Lower leg skin (tissue), 4 donors: ENCODE data around the gene ZSWIM8. TPM values are rescaled to one million over a fixed set of nuclear protein-coding genes. Genes with fewer than 3 reads are reported as not detected.

ENCODE experiments used
- DNase-seq, 2 donors: peaks; one replicate each; pipeline ENCODE4 v3.0.0-alpha.2; 2019; ENCODE audit warnings: low spot score in 2 of 2
- H3K4me3 ChIP-seq: fragments of 200-600 bp; sonication (generic); 2 replicates; pipeline ENCODE4 v1.5.1; 2017; ENCODE audit warnings: mild to moderate bottlenecking, low read depth; ENCODE audit not compliant: poor library complexity, severe bottlenecking
- POLR2A ChIP-seq, 2 donors: fragments of 450-650 bp; IDR thresholded peaks; one replicate each; pipeline ENCODE4 v1.6.1; 2016 to 2017; ENCODE audit warnings: antibody characterized with exemption in 2 of 2, mild to moderate bottlenecking in 1 of 2, moderate library complexity in 1 of 2
- WGBS, 2 donors: methylation state at CpG; one replicate each; pipeline ENCODE4 v1.1.5; 2018; 5-methylcytosine and 5-hydroxymethylcytosine counted together
- intact Hi-C: fragments of 100-400 bp; cut with DNase I; formaldehyde crosslinking; loops from one replicate; pipeline ENCODE4 v1.15.0; 2023; ENCODE audit warnings: low total_unique reads
- total RNA-seq, 4 donors: library from RNA; depleted of rRNA; stranded (reverse); fragments of >200 nt; gene quantifications; one replicate each; pipeline ENCODE4 v1.1.0, GENCODE V29; 2016
- TF ChIP-seq, protein P1 (sequence below), 3 donors: fragments of 450-650 bp; IDR thresholded peaks; one replicate each; pipeline ENCODE4 v1.5.1; 2016; ENCODE audit warnings: antibody characterized with exemption in 3 of 3, mild to moderate bottlenecking in 3 of 3, moderate library complexity in 2 of 3

Gene ZSWIM8
- total RNA-seq, 4 donors from 2014 or later = 99.0 to 262 (median 108) TPM

- no peak for DNase-seq
- TF ChIP-seq, protein P1, sequence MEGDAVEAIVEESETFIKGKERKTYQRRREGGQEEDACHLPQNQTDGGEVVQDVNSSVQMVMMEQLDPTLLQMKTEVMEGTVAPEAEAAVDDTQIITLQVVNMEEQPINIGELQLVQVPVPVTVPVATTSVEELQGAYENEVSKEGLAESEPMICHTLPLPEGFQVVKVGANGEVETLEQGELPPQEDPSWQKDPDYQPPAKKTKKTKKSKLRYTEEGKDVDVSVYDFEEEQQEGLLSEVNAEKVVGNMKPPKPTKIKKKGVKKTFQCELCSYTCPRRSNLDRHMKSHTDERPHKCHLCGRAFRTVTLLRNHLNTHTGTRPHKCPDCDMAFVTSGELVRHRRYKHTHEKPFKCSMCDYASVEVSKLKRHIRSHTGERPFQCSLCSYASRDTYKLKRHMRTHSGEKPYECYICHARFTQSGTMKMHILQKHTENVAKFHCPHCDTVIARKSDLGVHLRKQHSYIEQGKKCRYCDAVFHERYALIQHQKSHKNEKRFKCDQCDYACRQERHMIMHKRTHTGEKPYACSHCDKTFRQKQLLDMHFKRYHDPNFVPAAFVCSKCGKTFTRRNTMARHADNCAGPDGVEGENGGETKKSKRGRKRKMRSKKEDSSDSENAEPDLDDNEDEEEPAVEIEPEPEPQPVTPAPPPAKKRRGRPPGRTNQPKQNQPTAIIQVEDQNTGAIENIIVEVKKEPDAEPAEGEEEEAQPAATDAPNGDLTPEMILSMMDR (IDR thresholded peaks at IDR 0.05) = no peak
- TF ChIP-seq POLR2A (IDR thresholded peaks at IDR 0.05) = no peak
- intact Hi-C loops = no loop called here
- 90% methylated on average over 19 of the region's 19 CpGs for WGBS, 2 donors
- H3K4me3 ChIP-seq = no peak overlapping the region
These were observed 12.1 kb downstream of the ZSWIM8 start for GRCh38 chr10:73797324-73798025.

GRCh38 chr10:73798087-73798486 lies 12.7 kb downstream of the ZSWIM8 start:
- no peak for DNase-seq
- no peak for TF ChIP-seq POLR2A (IDR thresholded peaks at IDR 0.05)
- WGBS, 2 donors = 91% methylated on average over 6 of the region's 6 CpGs
- intact Hi-C loops = no loop called here
- H3K4me3 ChIP-seq = no peak overlapping the region

DNA sequence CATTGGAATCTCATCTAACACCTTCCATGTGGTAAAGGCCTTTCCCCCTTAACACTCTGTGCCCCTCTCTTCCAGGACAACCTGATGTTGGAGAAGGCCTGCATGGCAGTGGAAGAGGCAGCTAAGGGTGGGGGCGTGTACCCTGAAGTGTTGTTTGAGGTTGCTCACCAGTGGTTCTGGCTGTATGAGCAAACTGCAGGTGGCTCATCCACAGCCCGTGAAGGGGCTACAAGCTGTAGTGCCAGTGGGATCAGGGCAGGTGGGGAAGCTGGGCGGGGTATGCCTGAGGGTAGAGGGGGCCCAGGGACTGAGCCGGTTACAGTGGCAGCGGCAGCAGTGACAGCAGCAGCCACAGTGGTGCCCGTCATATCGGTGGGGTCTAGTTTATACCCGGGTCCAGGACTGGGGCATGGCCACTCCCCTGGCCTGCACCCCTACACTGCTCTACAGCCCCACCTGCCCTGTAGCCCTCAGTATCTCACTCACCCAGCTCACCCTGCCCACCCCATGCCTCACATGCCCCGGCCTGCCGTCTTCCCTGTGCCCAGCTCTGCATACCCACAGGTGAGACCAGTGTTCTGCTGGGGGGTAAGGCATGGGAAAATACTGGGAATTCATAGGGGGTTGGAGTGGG lies 13.6 kb downstream of the ZSWIM8 start:
- intact Hi-C loops = no loop called here
- DNase-seq = no peak
- H3K4me3 ChIP-seq = no peak overlapping the region
- 65 to 69% methylated on average over 9 to 10 of the region's 10 CpGs for WGBS, 2 donors
- no peak for TF ChIP-seq POLR2A (IDR thresholded peaks at IDR 0.05)
- TF ChIP-seq, protein P1 (IDR thresholded peaks at IDR 0.05) = no peak

DNA sequence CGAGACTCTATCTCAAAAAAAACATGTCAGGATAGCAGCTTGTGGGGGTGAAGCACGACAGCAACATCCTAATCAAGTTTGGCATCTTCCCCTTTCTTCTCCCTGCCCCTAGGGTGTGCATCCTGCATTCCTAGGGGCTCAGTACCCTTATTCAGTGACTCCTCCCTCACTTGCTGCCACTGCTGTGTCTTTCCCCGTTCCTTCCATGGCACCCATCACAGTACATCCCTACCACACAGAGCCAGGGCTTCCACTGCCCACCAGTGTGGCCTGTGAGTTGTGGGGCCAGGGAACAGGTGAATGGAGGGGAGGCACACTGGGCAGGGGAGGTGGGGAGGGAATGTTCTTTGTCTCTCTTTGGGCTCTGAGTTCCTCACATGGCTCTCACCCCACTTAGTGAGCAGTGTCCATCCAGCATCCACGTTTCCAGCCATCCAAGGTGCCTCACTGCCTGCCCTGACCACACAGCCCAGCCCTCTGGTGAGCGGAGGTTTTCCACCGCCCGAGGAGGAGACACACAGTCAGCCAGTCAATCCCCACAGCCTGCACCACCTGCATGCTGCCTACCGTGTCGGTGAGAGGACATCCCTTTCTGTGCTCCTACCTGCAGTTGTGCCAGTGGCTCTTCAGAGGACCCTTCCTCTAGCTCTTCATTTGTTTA lies 14.6 kb downstream of the ZSWIM8 start:
- WGBS, 2 donors = 68 to 70% methylated on average over 9 of the region's 9 CpGs
- DNase-seq = no peak
- TF ChIP-seq, protein P1 (IDR thresholded peaks at IDR 0.05) = no peak
- H3K4me3 ChIP-seq = no peak overlapping the region
- intact Hi-C loops = no loop called here

DNA sequence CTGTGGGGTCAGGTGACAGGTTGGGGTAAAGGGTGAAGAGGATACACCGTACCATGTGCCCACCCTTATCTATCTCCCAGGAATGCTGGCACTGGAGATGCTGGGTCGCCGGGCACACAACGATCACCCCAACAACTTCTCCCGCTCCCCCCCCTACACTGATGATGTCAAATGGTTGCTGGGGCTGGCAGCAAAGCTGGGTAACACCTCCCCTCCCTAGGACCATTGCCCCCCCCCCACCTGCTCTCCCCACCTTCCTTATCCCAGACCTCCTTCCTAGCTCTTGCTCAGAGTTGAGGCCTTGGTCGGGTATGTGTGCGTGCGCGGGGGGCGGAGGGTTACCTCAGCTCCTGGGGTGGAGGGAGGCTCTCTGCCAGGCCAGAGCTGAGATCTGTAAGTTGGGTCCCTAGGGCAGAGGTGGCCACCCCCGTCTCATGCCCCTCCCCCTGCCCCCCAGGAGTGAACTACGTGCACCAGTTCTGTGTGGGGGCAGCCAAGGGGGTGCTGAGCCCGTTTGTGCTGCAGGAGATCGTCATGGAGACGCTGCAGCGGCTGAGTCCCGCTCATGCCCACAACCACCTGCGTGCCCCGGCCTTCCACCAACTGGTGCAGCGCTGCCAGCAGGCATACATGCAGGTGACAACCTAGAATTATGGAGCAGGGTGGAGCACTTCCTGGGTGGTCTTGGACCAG lies 15.3 kb downstream of the ZSWIM8 start:
- H3K4me3 ChIP-seq = no peak overlapping the region
- no peak for DNase-seq
- intact Hi-C loops = no loop called here
- WGBS, 2 donors = 83% methylated on average over 17 to 19 of the region's 20 CpGs
- no peak for TF ChIP-seq POLR2A (IDR thresholded peaks at IDR 0.05)
- TF ChIP-seq, protein P1 (IDR thresholded peaks at IDR 0.05) = no peak

DNA sequence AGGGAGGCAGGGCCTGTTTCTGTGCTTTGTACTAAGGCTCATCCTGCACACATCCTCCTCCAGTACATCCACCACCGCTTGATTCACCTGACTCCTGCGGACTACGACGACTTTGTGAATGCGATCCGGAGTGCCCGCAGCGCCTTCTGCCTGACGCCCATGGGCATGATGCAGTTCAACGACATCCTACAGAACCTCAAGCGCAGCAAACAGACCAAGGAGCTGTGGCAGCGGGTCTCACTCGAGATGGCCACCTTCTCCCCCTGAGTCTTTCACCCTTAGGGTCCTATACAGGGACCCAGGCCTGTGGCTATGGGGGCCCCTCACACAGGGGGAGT lies 15.8 kb downstream of the ZSWIM8 start:
- DNase-seq = no peak
- TF ChIP-seq, protein P1 (IDR thresholded peaks at IDR 0.05) = no peak
- no peak for TF ChIP-seq POLR2A (IDR thresholded peaks at IDR 0.05)
- intact Hi-C loops = no loop called here
- 89 to 92% methylated on average over 13 of the region's 13 CpGs for WGBS, 2 donors
- no peak overlapping the region for H3K4me3 ChIP-seq
